ENCODE data around the gene PIGV. TPM values are rescaled to one million over a fixed set of nuclear protein-coding genes. Genes with fewer than 3 reads are reported as not detected.
"Not testable (repeated sequence)": the region's sequence is repeated elsewhere in the genome, so short reads cannot be mapped to it uniquely, and the experiment has no call there.

PIGV gene
- total RNA-seq, 1 experiment from 2014 or later, result 9.9 TPM

DNA sequence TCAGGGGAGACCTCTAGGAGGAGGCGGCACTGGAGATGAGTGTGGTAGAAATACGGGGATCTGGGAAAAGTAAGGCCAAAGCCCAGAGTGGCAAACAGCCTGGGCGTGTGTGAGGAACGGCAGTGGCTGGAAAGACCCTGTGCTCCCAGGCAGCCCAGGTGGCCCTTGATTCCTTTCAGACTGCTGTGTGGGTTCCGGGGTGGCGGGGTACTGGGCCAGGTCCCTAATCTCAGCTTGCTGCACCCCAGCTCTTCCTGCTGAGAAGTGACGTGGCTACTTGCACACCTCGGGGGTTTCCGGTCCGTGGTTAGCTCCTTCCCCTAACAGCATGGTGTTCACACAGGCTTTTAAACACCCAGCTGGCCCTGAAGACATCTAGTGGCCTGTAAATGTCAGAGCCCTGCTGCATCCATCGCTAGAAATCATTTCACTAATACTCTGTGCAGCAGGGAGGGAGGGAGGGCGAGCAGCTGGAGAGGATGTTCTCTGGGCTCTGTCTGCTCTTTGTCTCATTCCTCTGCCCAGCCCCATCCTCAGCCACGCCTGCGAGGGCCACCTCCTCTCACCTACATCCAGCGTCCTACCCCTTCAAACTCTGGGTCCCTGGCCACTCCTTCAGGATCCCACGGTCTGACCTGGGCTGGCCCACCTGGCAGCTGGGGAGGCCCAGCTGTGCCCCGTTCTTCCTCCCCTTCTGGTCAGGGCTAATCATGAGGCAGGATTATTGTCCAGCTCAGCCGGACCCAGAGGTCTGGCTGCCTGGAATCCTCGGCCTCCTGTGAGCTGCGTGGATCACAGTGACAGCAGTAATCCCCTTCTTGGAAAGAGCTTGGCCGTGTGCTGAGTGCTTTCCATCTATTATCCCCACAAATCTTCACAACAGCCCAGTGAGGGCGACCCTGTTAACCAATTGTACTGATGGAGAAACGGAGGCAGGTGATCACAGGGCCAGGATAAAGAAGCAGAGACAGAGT is 46.0 kb downstream of the PIGV start:
- no peak overlapping the region for H3K4me3 Mint-ChIP-seq (ENCODE audit: low read depth, unreplicated experiment)
- no peaks in the 10 kb centered on the region for H3K9me3 Mint-ChIP-seq (ENCODE audit: low read depth, unreplicated experiment)
- no peak overlapping the region for H3K27ac Mint-ChIP-seq (ENCODE audit: unreplicated experiment)
- intact Hi-C loops (cut with micrococcal nuclease; ENCODE audit: unreplicated experiment), result no loop called here
- CTCF ChIA-PET, result no interaction called here
- no TSS peak for BruUV-seq (replicated peaks)
- H3K4me1 Mint-ChIP-seq (ENCODE audit: low read depth, unreplicated experiment), result peaks cover 19% of the 10 kb centered on the region
- no peak for DNase-seq
- no peaks in the 10 kb centered on the region for H3K27me3 Mint-ChIP-seq (ENCODE audit: unreplicated experiment)
- H3K36me3 Mint-ChIP-seq (ENCODE audit: insufficient read depth, unreplicated experiment), result peaks cover 14% of the 10 kb centered on the region
- TF ChIP-seq, protein P1, sequence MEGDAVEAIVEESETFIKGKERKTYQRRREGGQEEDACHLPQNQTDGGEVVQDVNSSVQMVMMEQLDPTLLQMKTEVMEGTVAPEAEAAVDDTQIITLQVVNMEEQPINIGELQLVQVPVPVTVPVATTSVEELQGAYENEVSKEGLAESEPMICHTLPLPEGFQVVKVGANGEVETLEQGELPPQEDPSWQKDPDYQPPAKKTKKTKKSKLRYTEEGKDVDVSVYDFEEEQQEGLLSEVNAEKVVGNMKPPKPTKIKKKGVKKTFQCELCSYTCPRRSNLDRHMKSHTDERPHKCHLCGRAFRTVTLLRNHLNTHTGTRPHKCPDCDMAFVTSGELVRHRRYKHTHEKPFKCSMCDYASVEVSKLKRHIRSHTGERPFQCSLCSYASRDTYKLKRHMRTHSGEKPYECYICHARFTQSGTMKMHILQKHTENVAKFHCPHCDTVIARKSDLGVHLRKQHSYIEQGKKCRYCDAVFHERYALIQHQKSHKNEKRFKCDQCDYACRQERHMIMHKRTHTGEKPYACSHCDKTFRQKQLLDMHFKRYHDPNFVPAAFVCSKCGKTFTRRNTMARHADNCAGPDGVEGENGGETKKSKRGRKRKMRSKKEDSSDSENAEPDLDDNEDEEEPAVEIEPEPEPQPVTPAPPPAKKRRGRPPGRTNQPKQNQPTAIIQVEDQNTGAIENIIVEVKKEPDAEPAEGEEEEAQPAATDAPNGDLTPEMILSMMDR (IDR thresholded peaks at IDR 0.05; ENCODE audit: unreplicated experiment), result no peak

DNA sequence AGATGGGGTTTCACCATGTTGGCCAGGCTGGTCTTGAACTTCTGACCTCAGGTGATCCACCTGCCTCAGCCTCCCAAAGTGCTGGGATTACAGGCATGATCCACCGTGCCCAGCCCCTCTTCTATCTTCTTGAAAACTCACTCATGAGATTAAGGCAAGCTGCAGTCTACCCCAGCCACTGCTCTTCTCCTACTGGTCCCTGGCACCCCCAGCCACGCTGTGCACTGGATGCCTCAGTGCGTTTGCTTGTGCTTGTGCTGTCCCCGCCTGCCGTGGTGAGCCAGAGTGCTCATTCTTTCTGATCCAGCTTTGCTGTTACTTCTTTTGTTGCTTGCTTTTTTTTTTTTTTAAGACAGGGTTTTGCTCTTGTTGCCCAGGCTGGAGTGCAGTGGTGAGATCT is 49.9 kb downstream of the PIGV start:
- BruUV-seq (replicated peaks); H3K4me1 Mint-ChIP-seq (ENCODE audit: low read depth, unreplicated experiment); intact Hi-C loops (cut with micrococcal nuclease; ENCODE audit: unreplicated experiment); H3K4me3 Mint-ChIP-seq (ENCODE audit: low read depth, unreplicated experiment); CTCF ChIA-PET; H3K9me3 Mint-ChIP-seq (ENCODE audit: low read depth, unreplicated experiment); DNase-seq; H3K27me3 Mint-ChIP-seq (ENCODE audit: unreplicated experiment): not testable (repeated sequence)
- Mint-ChIP-seq H3K27ac (ENCODE audit: unreplicated experiment) (peak overlapping the region; percentile 54), H3K36me3 (ENCODE audit: insufficient read depth, unreplicated experiment) (peaks cover 14% of the 10 kb centered on the region)

DNA sequence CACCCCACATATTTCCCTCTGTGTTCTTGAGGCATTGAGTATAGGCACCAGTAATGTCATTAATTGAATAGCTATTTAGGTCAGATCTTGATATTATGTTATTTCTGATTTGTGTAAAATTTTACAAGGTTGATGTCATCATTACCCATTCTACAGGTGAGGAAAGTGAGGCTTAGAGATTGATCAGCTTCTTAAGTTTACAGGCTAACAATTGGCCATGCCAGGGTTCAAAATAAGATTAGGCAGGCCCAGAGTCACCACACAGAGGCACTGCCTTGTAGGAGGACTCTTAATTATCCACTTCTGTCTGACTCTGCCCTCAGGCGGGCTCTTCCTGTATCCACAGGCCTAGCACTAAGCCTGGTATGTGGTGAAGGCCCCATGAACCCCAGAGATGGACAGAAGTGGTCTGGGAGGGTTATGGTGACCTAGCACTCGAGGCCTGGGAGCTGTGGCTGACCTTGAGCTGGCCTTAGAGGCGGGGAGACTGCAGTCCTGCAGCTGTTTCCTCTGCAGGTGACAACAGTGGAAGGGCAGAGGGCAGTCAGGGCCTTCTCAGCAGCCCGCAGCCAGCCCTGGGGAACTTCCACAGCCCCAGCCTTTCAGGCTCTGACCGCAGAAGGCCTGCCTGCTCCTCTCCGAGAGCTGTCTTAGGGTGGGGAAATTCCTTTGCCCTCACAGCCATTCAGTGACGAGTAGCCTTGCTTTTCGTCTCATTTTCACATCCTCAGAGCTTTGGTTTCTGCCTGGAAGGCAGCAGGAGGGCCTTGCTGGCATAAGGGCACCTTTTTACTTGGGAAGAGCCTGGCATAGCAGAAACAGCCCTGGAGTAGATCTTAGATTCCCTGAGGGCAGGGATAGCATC is 51.0 kb downstream of the PIGV start:
- Mint-ChIP-seq H3K9me3 (ENCODE audit: low read depth, unreplicated experiment) (no peaks in the 10 kb centered on the region), H3K4me1 (ENCODE audit: low read depth, unreplicated experiment) (no peaks in the 10 kb centered on the region), H3K27ac (ENCODE audit: unreplicated experiment) (no peak overlapping the region), H3K4me3 (ENCODE audit: low read depth, unreplicated experiment) (no peak overlapping the region), H3K36me3 (ENCODE audit: insufficient read depth, unreplicated experiment) (peaks cover 14% of the 10 kb centered on the region), H3K27me3 (ENCODE audit: unreplicated experiment) (no peaks in the 10 kb centered on the region)
- intact Hi-C loops (cut with micrococcal nuclease; ENCODE audit: unreplicated experiment), result no loop called here
- CTCF ChIA-PET, result no interaction called here
- DNase-seq, result no peak
- TF ChIP-seq, protein P1 (IDR thresholded peaks at IDR 0.05; ENCODE audit: unreplicated experiment), result no peak
- BruUV-seq (replicated peaks), result no TSS peak

DNA sequence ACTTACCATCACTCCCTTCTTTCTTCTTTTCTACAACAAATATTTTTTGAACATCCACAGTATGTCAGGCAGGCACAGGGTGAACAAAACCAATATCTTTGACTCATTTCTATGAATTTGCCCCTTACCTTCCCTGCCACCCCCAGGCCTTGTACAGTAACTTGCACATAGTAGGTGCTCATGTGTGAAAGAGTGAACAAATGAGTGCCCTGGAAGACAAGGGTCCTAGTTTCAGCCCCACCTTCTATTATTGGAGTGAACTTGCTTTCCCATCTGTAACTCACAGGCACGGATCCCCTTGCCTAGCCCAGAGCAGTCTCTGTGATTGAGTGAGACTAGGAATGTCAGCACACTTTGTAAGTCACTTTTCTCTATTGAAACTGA is 51.6 kb downstream of the PIGV start:
- TF ChIP-seq, protein P1 (IDR thresholded peaks at IDR 0.05; ENCODE audit: unreplicated experiment), result no peak
- no peak for DNase-seq
- no peak overlapping the region for H3K27ac Mint-ChIP-seq (ENCODE audit: unreplicated experiment)
- BruUV-seq (replicated peaks), result no TSS peak
- intact Hi-C loops (cut with micrococcal nuclease; ENCODE audit: unreplicated experiment), result no loop called here
- no peaks in the 10 kb centered on the region for H3K9me3 Mint-ChIP-seq (ENCODE audit: low read depth, unreplicated experiment)
- no peak overlapping the region for H3K4me3 Mint-ChIP-seq (ENCODE audit: low read depth, unreplicated experiment)
- H3K27me3 Mint-ChIP-seq (ENCODE audit: unreplicated experiment), result no peaks in the 10 kb centered on the region
- H3K4me1 Mint-ChIP-seq (ENCODE audit: low read depth, unreplicated experiment), result no peaks in the 10 kb centered on the region
- CTCF ChIA-PET, result no interaction called here
- peaks cover 14% of the 10 kb centered on the region for H3K36me3 Mint-ChIP-seq (ENCODE audit: insufficient read depth, unreplicated experiment)
